ENCODE results near the gene OAT. TPM values are rescaled to one million over a fixed set of nuclear protein-coding genes. Genes with fewer than 3 reads are reported as not detected.

Gene OAT
- total RNA-seq, 1 experiment from 2014 or later = 67.9 TPM

DNA sequence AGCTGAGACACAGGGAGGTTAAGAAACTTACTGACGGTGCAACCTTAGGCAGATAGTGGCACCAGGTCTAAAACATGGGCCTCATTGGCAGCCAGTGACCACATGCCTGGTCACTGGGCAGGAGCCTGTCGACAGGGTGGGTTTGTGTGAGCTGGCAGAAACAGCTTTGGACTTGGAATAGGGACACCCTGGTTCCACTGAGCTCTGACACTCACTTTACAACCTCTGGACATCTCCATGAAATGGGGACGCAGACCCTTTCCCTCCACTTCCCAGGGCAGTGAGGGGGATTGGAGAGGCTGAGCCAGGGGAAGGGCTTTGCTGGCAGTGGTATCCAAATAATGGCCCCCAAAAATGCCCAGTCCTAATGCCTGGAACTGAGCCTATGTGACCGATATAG lies 49.7 kb downstream of the OAT start:
- Histone ChIP-seq H2BK12ac (ENCODE audit: insufficient read length, low read depth, low read length) (no peak overlapping the region), H3K23ac (ENCODE audit: insufficient read length, low read depth, low read length) (no peak overlapping the region), H3K18ac (ENCODE audit: insufficient read length, low read depth, low read length) (no peak overlapping the region), H3K9ac (ENCODE audit: extremely low read depth, insufficient read length, low read length) (no peak overlapping the region), H3K27ac (ENCODE audit: insufficient read length, low read depth, low read length) (no peak overlapping the region), H4K91ac (ENCODE audit: insufficient read length, low read depth, low read length) (no peak overlapping the region), H3K4ac (ENCODE audit: low read depth, low read length) (no peak overlapping the region), H3K9me3 (ENCODE audit: control insufficient read depth, low read depth, low read length) (no peaks in the 10 kb centered on the region), H4K5ac (ENCODE audit: insufficient read length, low read depth, low read length) (no peak overlapping the region), H2AK5ac (ENCODE audit: insufficient read length, low read length) (no peak overlapping the region), H3K27me3 (ENCODE audit: insufficient read depth, low read length) (no peaks in the 10 kb centered on the region), H2BK20ac (ENCODE audit: low read depth, low read length, poor library complexity, severe bottlenecking) (no peak overlapping the region), H2BK120ac (ENCODE audit: low read depth, low read length, poor library complexity, severe bottlenecking) (no peak overlapping the region), H3K14ac (ENCODE audit: insufficient read depth, low read length) (no peak overlapping the region; the same call in 1 of the 2 replicates), H3K4me1 (ENCODE audit: insufficient read depth, low read length) (no peaks in the 10 kb centered on the region), H3K79me1 (ENCODE audit: insufficient read depth, low read depth, low read length, poor library complexity, severe bottlenecking) (no peaks in the 10 kb centered on the region), H3K56ac (ENCODE audit: insufficient read length, low read depth, low read length) (no peak overlapping the region), H3K4me2 (ENCODE audit: insufficient read depth, insufficient read length, low read length) (no peak overlapping the region), H2AFZ (ENCODE audit: low read length) (no peak overlapping the region), H4K20me1 (ENCODE audit: control insufficient read depth, insufficient read depth, insufficient read length) (no peaks in the 10 kb centered on the region), H3T11ph (ENCODE audit: low read length) (no peak overlapping the region), H4K8ac (replicated peaks; ENCODE audit: insufficient read length, low read depth, low read length) (no peak overlapping the region), H2BK15ac (ENCODE audit: low read depth, low read length) (no peak overlapping the region), H2BK5ac (ENCODE audit: insufficient read length, low read length) (no peak overlapping the region), H3K79me2 (ENCODE audit: insufficient read depth, low read length) (no peaks in the 10 kb centered on the region), H3K23me2 (ENCODE audit: insufficient read length, low read depth, low read length, poor library complexity, severe bottlenecking) (no peaks in the 10 kb centered on the region)
- Mint-ChIP-seq H3K36me3 (ENCODE audit: insufficient read depth in 1 of 3, low read depth in 3 of 3) (no peaks in the 10 kb centered on the region; a peak in 1 of 7 replicates), H3K27ac (no peak overlapping the region), H3K27me3 (ENCODE audit: low read depth) (peaks cover 31% of the 10 kb centered on the region), H3K4me3 (no peak overlapping the region), H3K4me1 (peaks cover 3 to 7% of the 10 kb centered on the region in 2 experiments), H3K9me3 (no peaks in the 10 kb centered on the region; a peak in 2 of 5 replicates)
- no peak for DNase-seq
- no CpG with 5 or more reads among the region's 4 CpGs for WGBS (ENCODE audit: extremely low coverage, insufficient read length, low lambda C conversion rate)
- TF ChIP-seq, protein P1, sequence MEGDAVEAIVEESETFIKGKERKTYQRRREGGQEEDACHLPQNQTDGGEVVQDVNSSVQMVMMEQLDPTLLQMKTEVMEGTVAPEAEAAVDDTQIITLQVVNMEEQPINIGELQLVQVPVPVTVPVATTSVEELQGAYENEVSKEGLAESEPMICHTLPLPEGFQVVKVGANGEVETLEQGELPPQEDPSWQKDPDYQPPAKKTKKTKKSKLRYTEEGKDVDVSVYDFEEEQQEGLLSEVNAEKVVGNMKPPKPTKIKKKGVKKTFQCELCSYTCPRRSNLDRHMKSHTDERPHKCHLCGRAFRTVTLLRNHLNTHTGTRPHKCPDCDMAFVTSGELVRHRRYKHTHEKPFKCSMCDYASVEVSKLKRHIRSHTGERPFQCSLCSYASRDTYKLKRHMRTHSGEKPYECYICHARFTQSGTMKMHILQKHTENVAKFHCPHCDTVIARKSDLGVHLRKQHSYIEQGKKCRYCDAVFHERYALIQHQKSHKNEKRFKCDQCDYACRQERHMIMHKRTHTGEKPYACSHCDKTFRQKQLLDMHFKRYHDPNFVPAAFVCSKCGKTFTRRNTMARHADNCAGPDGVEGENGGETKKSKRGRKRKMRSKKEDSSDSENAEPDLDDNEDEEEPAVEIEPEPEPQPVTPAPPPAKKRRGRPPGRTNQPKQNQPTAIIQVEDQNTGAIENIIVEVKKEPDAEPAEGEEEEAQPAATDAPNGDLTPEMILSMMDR (conservative IDR thresholded peaks at IDR 0.05) = no peak
